Fibroblast of lung (primary cell): Measurements from ENCODE around the gene POLE3. TPM values are rescaled to one million over a fixed set of nuclear protein-coding genes. Genes with fewer than 3 reads are reported as not detected.

Source experiments
- DNase-seq, 2 donors: peaks; one replicate each; pipeline versions ENCODE4 v3.0.0 to v3.0.0-alpha.2; 2010; ENCODE audit warnings: low read depth in 2 of 2
- H2AFZ ChIP-seq: 2 replicates; pipeline ENCODE4 v1.5.1; 2012; ENCODE audit warnings: low read length, control low read depth, inconsistent platforms
- H3K27ac ChIP-seq: 2 replicates; pipeline ENCODE4 v1.5.1; 2011; ENCODE audit warnings: low read length, control low read depth; ENCODE audit not compliant: insufficient read depth
- H3K27me3 ChIP-seq: 2 replicates; pipeline ENCODE4 v1.5.1; 2011; ENCODE audit warnings: mild to moderate bottlenecking, low read length; ENCODE audit not compliant: control insufficient read depth, insufficient read depth
- H3K36me3 ChIP-seq: 2 replicates; pipeline ENCODE4 v1.5.1; 2011; ENCODE audit warnings: low read length; ENCODE audit not compliant: control insufficient read depth, insufficient read depth
- H3K4me1 ChIP-seq: 2 replicates; pipeline ENCODE4 v1.5.1; 2011; ENCODE audit warnings: low read length; ENCODE audit not compliant: control insufficient read depth, insufficient read depth; ENCODE audit errors: extremely low read depth
- H3K4me2 ChIP-seq: 2 replicates; pipeline ENCODE4 v1.5.1; 2011; ENCODE audit warnings: low read length, control low read depth; ENCODE audit not compliant: insufficient read depth; ENCODE audit errors: extremely low read depth
- H3K4me3 ChIP-seq, 4 experiments: fragments of 200-600 bp in 1 of 4; sonication (generic) in 1 of 4; replicated peaks in 1 of 4; 2 replicates each; pipeline ENCODE4 v1.5.1; 2011 to 2016; ENCODE audit warnings: low read length in 4 of 4, low read depth in 3 of 4, mild to moderate bottlenecking in 3 of 4, control low read depth in 2 of 4, inconsistent platforms in 1 of 4, mixed read lengths in 1 of 4; ENCODE audit not compliant: insufficient read depth in 1 of 4; ENCODE audit errors: control extremely low read depth in 1 of 4
- H3K79me2 ChIP-seq: 2 replicates; pipeline ENCODE4 v1.5.1; 2012; ENCODE audit warnings: mild to moderate bottlenecking, low read length, inconsistent platforms; ENCODE audit not compliant: control insufficient read depth, insufficient read depth
- H3K9ac ChIP-seq: 2 replicates; pipeline ENCODE4 v1.5.1; 2011; ENCODE audit warnings: mild to moderate bottlenecking, low read length, control low read depth; ENCODE audit not compliant: insufficient read depth
- H3K9me3 ChIP-seq: 2 replicates; pipeline ENCODE4 v1.5.1; 2012; ENCODE audit warnings: low read depth, low read length; ENCODE audit not compliant: control insufficient read depth, insufficient read depth
- H4K20me1 ChIP-seq: 2 replicates; pipeline ENCODE4 v1.5.1; 2011; ENCODE audit warnings: low read length; ENCODE audit not compliant: control insufficient read depth, insufficient read depth; ENCODE audit errors: extremely low read depth
- CTCF ChIP-seq, 2 donors: IDR thresholded peaks in 1 of 2; conservative IDR thresholded peaks in 1 of 2; 1 replicate in 1 of 2; 2 replicates in 1 of 2; pipeline ENCODE4 v1.5.1; 2011 to 2012; ENCODE audit warnings: low read length in 2 of 2, control low read depth in 1 of 2, inconsistent platforms in 1 of 2, low read depth in 1 of 2, mild to moderate bottlenecking in 1 of 2
- EZH2 ChIP-seq: IDR thresholded peaks from 2 replicates; pipeline ENCODE4 v1.5.1; 2012; ENCODE audit warnings: low read length, control low read depth, mild to moderate bottlenecking; ENCODE audit errors: missing control alignments
- polyA plus RNA-seq, 2 donors: library from polyadenylated mRNA; depleted of rRNA in 1 of 2; stranded (reverse) in 1 of 2; unstranded in 1 of 2; fragments of >200 nt; gene quantifications; 2 replicates each; pipeline ENCODE4 v1.2.1, GENCODE V29; 2011 to 2012; ENCODE audit warnings: missing spikeins in 1 of 2
- total RNA-seq: library from RNA; depleted of rRNA; stranded (reverse); fragments of >200 nt; gene quantifications from 2 replicates; pipeline ENCODE4 v1.2.1, GENCODE V29; 2014

Gene POLE3
- total and polyA plus RNA-seq, 2 donors (not counting 1 experiment from before 2014, with no cell fraction given), result 17.3 to 45.9 TPM

GRCh38 chr9:113426701-113427100 is 16.2 kb upstream of the POLE3 start:
- H3K9me3 ChIP-seq, result no peaks in the 10 kb centered on the region
- H3K4me1 ChIP-seq, result no peaks in the 10 kb centered on the region
- no peak overlapping the region for H3K27ac ChIP-seq
- H3K36me3 ChIP-seq, result no peaks in the 10 kb centered on the region
- no peak overlapping the region for H3K4me3 ChIP-seq
- no peak overlapping the region for H3K4me2 ChIP-seq
- no peaks in the 10 kb centered on the region for H3K79me2 ChIP-seq
- peaks cover 7% of the 10 kb centered on the region for H3K27me3 ChIP-seq
- no peaks in the 10 kb centered on the region for H4K20me1 ChIP-seq
- no peak overlapping the region for H3K9ac ChIP-seq
- H2AFZ ChIP-seq, result no peak overlapping the region
- no peak for TF ChIP-seq CTCF (conservative IDR thresholded peaks at IDR 0.05 in 1 of 2, IDR thresholded peaks at IDR 0.05 in 1 of 2; ENCODE audit: low read depth in 1 of 2, low read length in 2 of 2)
- TF ChIP-seq EZH2, result no peak
- no peak for DNase-seq

GRCh38 chr9:113425072-113425471 is 14.6 kb upstream of the POLE3 start:
- peaks cover 7% of the 10 kb centered on the region for H3K27me3 ChIP-seq
- H3K9ac ChIP-seq, result no peak overlapping the region
- H3K27ac ChIP-seq, result no peak overlapping the region
- no peaks in the 10 kb centered on the region for H3K9me3 ChIP-seq
- no peaks in the 10 kb centered on the region for H3K36me3 ChIP-seq
- no peak for DNase-seq
- no peaks in the 10 kb centered on the region for H4K20me1 ChIP-seq
- H3K4me3 ChIP-seq, result no peak overlapping the region
- H3K4me1 ChIP-seq, result no peaks in the 10 kb centered on the region
- H3K79me2 ChIP-seq, result no peaks in the 10 kb centered on the region
- no peak overlapping the region for H2AFZ ChIP-seq
- TF ChIP-seq EZH2 (no peak), CTCF (conservative IDR thresholded peaks at IDR 0.05 in 1 of 2, IDR thresholded peaks at IDR 0.05 in 1 of 2; ENCODE audit: low read depth in 1 of 2, low read length in 2 of 2) (no peak)
- H3K4me2 ChIP-seq, result no peak overlapping the region

- TF ChIP-seq EZH2, result no peak
- TF ChIP-seq CTCF (conservative IDR thresholded peaks at IDR 0.05 in 1 of 2, IDR thresholded peaks at IDR 0.05 in 1 of 2; ENCODE audit: low read depth in 1 of 2, low read length in 2 of 2), result no peak
- no peaks in the 10 kb centered on the region for H3K4me1 ChIP-seq
- H3K9ac ChIP-seq, result no peak overlapping the region
- peaks cover 7% of the 10 kb centered on the region for H3K27me3 ChIP-seq
- DNase-seq, result no peak
- H3K27ac ChIP-seq, result no peak overlapping the region
- H3K4me3 ChIP-seq, result no peak overlapping the region
- H4K20me1 ChIP-seq, result no peaks in the 10 kb centered on the region
- no peaks in the 10 kb centered on the region for H3K36me3 ChIP-seq
- no peaks in the 10 kb centered on the region for H3K79me2 ChIP-seq
- no peaks in the 10 kb centered on the region for H3K9me3 ChIP-seq
- H2AFZ ChIP-seq, result no peak overlapping the region
- no peak overlapping the region for H3K4me2 ChIP-seq
These were observed 11.3 kb upstream of the POLE3 start for GRCh38 chr9:113421726-113422125.
